Stomach (tissue), 9 donors: ENCODE results near the gene C2CD2. TPM values are rescaled to one million over a fixed set of nuclear protein-coding genes. Genes with fewer than 3 reads are reported as not detected.

Experiments used
- DNase-seq, 2 donors: peaks; one replicate each; pipeline versions ENCODE4 v3.0.0 to v3.0.0-alpha.2; 2013 to 2019
- H3K27ac ChIP-seq, 5 donors: fragments of 200-600 bp in 4 of 5; sonication (generic) in 4 of 5; one replicate each; pipeline ENCODE4 v1.5.1; 2013 to 2019; ENCODE audit warnings: mild to moderate bottlenecking in 1 of 5, moderate library complexity in 1 of 5
- H3K27me3 ChIP-seq, 3 donors: fragments of 200-600 bp; sonication (generic); one replicate each; pipeline ENCODE4 v1.5.1; 2017 to 2019; ENCODE audit warnings: mixed run types in 1 of 3
- H3K36me3 ChIP-seq, 4 donors: fragments of 200-600 bp; sonication (generic); 1 replicate in 3 of 4; 2 replicates in 1 of 4; pipeline ENCODE4 v1.5.1; 2016 to 2019
- H3K4me1 ChIP-seq, 4 donors: fragments of 200-600 bp; sonication (generic); one replicate each; pipeline ENCODE4 v1.5.1; 2016 to 2019
- H3K4me3 ChIP-seq, 4 donors: fragments of 200-600 bp; sonication (generic) in 3 of 4; one replicate each; pipeline ENCODE4 v1.5.1; 2016 to 2019; ENCODE audit warnings: mild to moderate bottlenecking in 1 of 4
- H3K9me3 ChIP-seq, 4 donors: fragments of 200-600 bp; sonication (generic); one replicate each; pipeline ENCODE4 v1.5.1; 2016 to 2019
- EP300 ChIP-seq: sonication (generic); formaldehyde crosslinking; IDR thresholded peaks from one replicate; pipeline ENCODE4 v1.6.1; 2017; ENCODE audit warnings: antibody characterized with exemption
- POLR2A ChIP-seq, 4 donors: fragments of 450-650 bp; IDR thresholded peaks; one replicate each; pipeline ENCODE4 v1.6.1; 2016; ENCODE audit warnings: antibody characterized with exemption in 4 of 4, control low read depth in 2 of 4, mild to moderate bottlenecking in 1 of 4, moderate library complexity in 1 of 4
- POLR2AphosphoS5 ChIP-seq, 3 donors: sonication (generic); formaldehyde crosslinking; IDR thresholded peaks; one replicate each; pipeline ENCODE4 v1.6.1; 2016; ENCODE audit warnings: antibody characterized with exemption in 3 of 3
- WGBS, 5 donors: extraction: QIAGEN DNeasy Blood & Tissue Kit in 3 of 5; methylation state at CpG; one replicate each; pipeline versions ENCODE4 v1.1.5 to v1.1.7; 2013 to 2018; 5-methylcytosine and 5-hydroxymethylcytosine counted together
- intact Hi-C: fragments of 100-400 bp; cut with DNase I; formaldehyde crosslinking; loops from one replicate; pipeline ENCODE4 v1.15.1; 2023; ENCODE audit warnings: low total_unique reads
- polyA plus RNA-seq, 3 donors: library from polyadenylated mRNA; stranded (reverse); fragments of 200-250 nt; gene quantifications; one replicate each; pipeline ENCODE4 v1.2.3, GENCODE V29; 2013
- total RNA-seq, 5 donors: library from RNA; depleted of rRNA; stranded (reverse); fragments of >200 nt; gene quantifications; one replicate each; pipeline versions ENCODE4 v1.1.0 to v1.2.3, GENCODE V29; 2014 to 2016
- TF ChIP-seq, protein P1 (sequence below), 7 experiments: fragments of 450-650 bp in 4 of 7; fragments of 200-600 bp in 3 of 7; sonication (generic) in 3 of 7; IDR thresholded peaks; one replicate each; pipeline ENCODE4 v1.5.1; 2016 to 2019; ENCODE audit warnings: antibody characterized with exemption in 7 of 7, control low read depth in 2 of 7, mild to moderate bottlenecking in 1 of 7
- donor health status: healthy with polysubstance abuse.
- donor health status: Bipolar disorder and iron deficiency.
- donor health status: healthy.

The C2CD2 gene
- total and polyA plus RNA-seq, 8 donors = 4.6 to 31.9 (median 16.0) TPM

DNA sequence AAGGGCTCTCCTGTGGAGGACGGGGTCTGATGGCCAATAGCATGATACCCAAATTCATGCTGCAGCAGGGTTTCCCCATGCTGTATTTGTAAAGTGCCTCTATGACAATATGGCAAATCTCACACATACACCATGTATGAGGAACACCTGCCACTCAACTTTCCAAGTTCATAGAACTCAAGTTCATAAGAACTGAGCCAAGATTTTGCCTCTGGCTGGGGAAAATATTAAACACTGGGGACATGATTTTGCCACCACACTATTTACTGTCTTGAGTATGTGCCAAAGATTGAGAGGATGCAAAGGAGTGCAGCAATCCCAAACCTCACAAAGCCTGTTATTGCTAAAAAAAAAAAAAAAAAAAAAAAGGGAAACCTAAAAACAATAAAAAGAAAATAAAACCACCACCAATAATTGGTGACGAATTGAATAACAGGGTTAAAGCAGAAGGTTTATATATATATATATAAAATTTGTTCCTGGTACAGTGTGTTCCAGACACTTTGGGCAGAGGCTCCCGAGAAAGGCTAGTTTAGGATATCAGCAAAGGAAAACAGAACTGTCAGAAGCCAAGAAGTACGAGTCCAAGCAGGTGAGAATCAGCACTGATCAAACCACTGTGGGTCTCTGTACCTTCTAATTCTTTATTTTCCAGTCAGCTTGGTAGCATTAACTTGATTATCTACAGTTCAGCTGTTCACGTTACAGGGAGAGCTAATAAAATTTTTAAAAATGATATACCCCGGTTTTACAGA is 32.0 kb upstream of the C2CD2 start:
- intact Hi-C loops = no loop called here
- Histone ChIP-seq H3K9me3 (no peaks in the 10 kb centered on the region), H3K27ac (no peak overlapping the region), H3K36me3 (peaks cover 0 to 3% (median 3%) of the 10 kb centered on the region in 4 donors), H3K4me3 (no peak overlapping the region), H3K4me1 (no peaks in the 10 kb centered on the region), H3K27me3 (no peaks in the 10 kb centered on the region)
- DNase-seq = no peak
- TF ChIP-seq EP300 = no peak
- 64 to 88% (median 78%) methylated on average over 6 of the region's 6 CpGs for WGBS, 5 donors

DNA sequence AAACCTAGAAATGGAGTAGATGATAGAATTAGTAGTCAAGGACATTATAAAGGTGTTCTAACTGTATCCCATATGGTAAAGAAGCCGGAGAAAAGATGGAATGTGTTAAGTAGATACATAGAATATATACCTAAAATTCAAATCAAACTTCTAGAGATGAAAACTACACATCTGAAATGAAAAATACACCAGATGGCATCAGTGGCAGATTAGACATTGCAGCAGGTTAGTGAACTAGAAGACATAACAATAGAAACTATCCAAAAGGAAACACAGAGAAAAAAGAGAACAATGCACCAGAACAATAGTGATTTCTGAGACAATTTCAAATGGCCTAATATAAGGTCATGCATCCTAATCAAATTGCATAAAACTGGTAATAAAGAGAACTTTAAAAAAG is 29.4 kb upstream of the C2CD2 start:
- Histone ChIP-seq H3K9me3 (peaks cover 0 to 7% (median 0%) of the 10 kb centered on the region in 4 donors), H3K4me1 (no peaks in the 10 kb centered on the region), H3K27ac (no peak overlapping the region), H3K4me3 (no peak overlapping the region), H3K27me3 (no peaks in the 10 kb centered on the region), H3K36me3 (no peaks in the 10 kb centered on the region)
- no peak for TF ChIP-seq POLR2AphosphoS5 (IDR thresholded peaks at IDR 0.05)
- TF ChIP-seq EP300 = no peak
- no peak for TF ChIP-seq POLR2A (IDR thresholded peaks at IDR 0.05)
- TF ChIP-seq, protein P1, sequence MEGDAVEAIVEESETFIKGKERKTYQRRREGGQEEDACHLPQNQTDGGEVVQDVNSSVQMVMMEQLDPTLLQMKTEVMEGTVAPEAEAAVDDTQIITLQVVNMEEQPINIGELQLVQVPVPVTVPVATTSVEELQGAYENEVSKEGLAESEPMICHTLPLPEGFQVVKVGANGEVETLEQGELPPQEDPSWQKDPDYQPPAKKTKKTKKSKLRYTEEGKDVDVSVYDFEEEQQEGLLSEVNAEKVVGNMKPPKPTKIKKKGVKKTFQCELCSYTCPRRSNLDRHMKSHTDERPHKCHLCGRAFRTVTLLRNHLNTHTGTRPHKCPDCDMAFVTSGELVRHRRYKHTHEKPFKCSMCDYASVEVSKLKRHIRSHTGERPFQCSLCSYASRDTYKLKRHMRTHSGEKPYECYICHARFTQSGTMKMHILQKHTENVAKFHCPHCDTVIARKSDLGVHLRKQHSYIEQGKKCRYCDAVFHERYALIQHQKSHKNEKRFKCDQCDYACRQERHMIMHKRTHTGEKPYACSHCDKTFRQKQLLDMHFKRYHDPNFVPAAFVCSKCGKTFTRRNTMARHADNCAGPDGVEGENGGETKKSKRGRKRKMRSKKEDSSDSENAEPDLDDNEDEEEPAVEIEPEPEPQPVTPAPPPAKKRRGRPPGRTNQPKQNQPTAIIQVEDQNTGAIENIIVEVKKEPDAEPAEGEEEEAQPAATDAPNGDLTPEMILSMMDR (IDR thresholded peaks at IDR 0.05) = no peak
- no peak for DNase-seq
- 97 to 100% (median 100%) methylated on average over 1 of the region's 1 CpG for WGBS, 5 donors
- intact Hi-C loops = no loop called here

DNA sequence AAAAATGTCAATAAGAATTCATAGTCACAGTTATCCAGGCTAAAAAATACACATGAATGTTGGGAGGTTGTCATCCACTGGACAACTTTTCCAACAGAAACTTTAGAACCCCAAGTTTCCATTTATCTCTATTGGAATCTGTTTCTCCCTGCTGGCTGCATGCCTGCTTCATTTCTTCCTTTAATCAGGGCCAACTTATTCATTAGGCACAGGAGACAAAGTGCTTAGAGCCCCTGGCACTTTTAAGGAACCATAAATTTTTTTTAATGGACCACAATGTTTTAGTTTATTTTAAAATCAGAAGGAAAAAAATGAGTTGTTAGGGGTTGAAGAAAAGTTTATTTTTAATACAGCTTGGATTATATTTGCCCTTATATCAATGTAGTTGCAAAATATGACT is 26.7 kb upstream of the C2CD2 start:
- TF ChIP-seq, protein P1 (IDR thresholded peaks at IDR 0.05) = no peak
- TF ChIP-seq EP300 (no peak), POLR2AphosphoS5 (IDR thresholded peaks at IDR 0.05) (no peak), POLR2A (IDR thresholded peaks at IDR 0.05) (no peak)
- Histone ChIP-seq H3K27ac (no peak overlapping the region), H3K27me3 (no peaks in the 10 kb centered on the region), H3K4me3 (no peak overlapping the region), H3K9me3 (peaks cover 0 to 7% (median 0%) of the 10 kb centered on the region in 4 donors), H3K36me3 (no peaks in the 10 kb centered on the region), H3K4me1 (no peaks in the 10 kb centered on the region)
- DNase-seq = no peak
- intact Hi-C loops = no loop called here

DNA sequence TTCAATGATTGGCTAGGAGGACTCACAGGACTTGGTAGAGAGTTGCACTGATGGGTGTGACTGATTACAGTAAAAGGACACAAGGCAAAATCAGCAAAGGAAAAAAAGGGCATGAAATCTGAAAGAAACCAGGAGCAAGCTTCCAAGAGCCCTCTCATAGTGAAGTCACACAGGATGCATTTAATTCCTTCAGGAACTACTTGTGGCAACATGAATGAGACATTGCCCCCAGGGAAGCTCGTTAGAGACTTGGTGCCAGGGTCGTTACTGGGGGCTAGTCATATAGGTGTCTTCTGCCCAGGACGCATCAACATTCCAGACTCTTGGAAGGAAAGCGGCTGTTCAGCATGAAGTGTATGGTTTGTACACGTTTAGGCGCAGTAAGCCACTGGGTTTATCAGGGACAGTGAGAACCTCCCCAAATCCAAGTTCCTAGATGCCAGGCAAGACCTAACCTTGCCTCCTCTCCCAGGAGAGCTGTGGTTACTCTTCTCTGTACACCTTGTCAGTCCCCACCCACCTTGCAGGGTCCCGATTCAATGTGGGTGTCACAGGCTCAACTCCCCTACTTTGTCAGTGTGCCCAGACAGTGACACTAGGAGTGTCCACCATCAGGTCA is 26.0 kb upstream of the C2CD2 start:
- H3K36me3 ChIP-seq = no peaks in the 10 kb centered on the region
- DNase-seq = no peak
- H3K27ac ChIP-seq = no peak overlapping the region
- 77 to 92% (median 89%) methylated on average over 7 of the region's 7 CpGs for WGBS, 5 donors
- intact Hi-C loops = no loop called here
- no peaks in the 10 kb centered on the region for H3K4me1 ChIP-seq
- TF ChIP-seq, protein P1 (IDR thresholded peaks at IDR 0.05) = no peak
- no peak for TF ChIP-seq EP300
- TF ChIP-seq POLR2AphosphoS5 (IDR thresholded peaks at IDR 0.05) = no peak
- no peak for TF ChIP-seq POLR2A (IDR thresholded peaks at IDR 0.05)
- H3K27me3 ChIP-seq = no peaks in the 10 kb centered on the region
- H3K4me3 ChIP-seq = no peak overlapping the region
- H3K9me3 ChIP-seq = peaks cover 0 to 7% (median 0%) of the 10 kb centered on the region in 4 donors

DNA sequence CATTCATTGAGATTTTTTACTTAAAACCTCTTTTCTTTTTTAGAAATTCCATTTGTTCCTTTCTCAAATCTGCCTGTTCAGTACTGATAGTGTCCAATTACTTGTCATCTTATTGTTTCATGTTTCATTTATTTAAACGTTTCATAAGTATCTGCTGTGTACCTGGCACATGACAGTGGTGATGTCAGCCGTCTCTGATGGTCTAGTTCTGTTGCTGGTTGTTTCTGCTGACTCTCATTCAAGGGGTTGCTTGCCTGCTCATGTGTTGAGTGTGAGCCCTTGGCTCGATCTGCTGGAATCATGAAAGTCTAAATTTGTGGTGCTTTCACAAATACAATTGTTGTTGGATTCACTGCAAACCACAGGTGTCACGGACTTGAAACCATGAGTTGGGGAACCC is 25.5 kb upstream of the C2CD2 start:
- Histone ChIP-seq H3K9me3 (peaks cover 0 to 7% (median 0%) of the 10 kb centered on the region in 4 donors), H3K27me3 (no peaks in the 10 kb centered on the region), H3K27ac (no peak overlapping the region), H3K4me1 (no peaks in the 10 kb centered on the region), H3K36me3 (no peaks in the 10 kb centered on the region), H3K4me3 (no peak overlapping the region)
- intact Hi-C loops = no loop called here
- no peak for DNase-seq
- no peak for TF ChIP-seq POLR2AphosphoS5 (IDR thresholded peaks at IDR 0.05)
- no peak for TF ChIP-seq POLR2A (IDR thresholded peaks at IDR 0.05)
- TF ChIP-seq, protein P1 (IDR thresholded peaks at IDR 0.05) = no peak
- TF ChIP-seq EP300 = no peak
- WGBS, 5 donors = 63 to 90% (median 76%) methylated on average over 4 of the region's 4 CpGs
